Measurements from ENCODE around the gene HTR3B. TPM values are rescaled to one million over a fixed set of nuclear protein-coding genes. Genes with fewer than 3 reads are reported as not detected.
"Not testable (repeated sequence)": the region's sequence is repeated elsewhere in the genome, so short reads cannot be mapped to it uniquely, and the experiment has no call there.

HTR3B gene
- total RNA-seq, 2 experiments from 2014 or later = not detected

DNA sequence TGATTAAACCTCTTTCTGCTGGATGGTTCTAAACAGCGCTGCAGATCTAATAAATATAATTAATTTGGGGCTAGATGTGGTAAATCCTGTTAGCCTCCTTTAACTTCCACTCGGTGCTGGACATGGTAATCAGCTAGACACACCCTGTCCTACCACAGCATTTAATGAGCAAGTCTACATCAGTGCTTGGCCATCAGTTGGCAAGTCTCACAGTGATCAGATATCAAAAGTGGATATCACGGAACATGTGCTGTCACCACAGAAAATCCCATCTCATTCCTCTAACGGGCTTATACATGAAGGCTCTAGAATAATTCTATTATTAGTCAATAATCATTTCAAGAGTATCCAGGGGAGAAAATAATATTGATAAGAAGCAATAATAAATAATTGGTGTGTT, 23.6 kb upstream of the HTR3B start:
- POLR2A ChIA-PET = no interaction called here

DNA sequence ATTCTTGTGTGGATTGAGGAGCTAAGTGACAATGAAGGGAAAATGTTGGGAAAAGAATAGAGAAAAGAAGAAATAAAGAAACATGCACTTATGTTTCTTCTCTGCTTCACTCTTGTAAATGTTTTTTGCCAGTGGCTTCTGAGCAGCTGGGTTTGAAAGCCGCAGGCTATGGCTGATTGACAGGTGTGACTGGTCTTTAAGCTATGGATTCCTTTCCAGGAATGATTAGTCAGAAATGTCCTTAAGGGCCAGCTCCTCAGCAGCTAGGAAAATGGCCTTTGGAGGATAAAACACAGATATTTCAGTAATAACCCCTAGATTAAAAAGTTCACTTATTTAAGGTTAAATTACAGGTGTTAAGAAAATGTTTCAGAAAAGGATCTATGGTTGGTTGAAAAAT, 22.7 kb upstream of the HTR3B start:
- ChIA-PET POLR2A (no interaction called here), CTCF (no interaction called here)

More for the DNA sequence above, 23.6 kb upstream of the HTR3B start:
- CTCF ChIA-PET = no interaction called here

DNA sequence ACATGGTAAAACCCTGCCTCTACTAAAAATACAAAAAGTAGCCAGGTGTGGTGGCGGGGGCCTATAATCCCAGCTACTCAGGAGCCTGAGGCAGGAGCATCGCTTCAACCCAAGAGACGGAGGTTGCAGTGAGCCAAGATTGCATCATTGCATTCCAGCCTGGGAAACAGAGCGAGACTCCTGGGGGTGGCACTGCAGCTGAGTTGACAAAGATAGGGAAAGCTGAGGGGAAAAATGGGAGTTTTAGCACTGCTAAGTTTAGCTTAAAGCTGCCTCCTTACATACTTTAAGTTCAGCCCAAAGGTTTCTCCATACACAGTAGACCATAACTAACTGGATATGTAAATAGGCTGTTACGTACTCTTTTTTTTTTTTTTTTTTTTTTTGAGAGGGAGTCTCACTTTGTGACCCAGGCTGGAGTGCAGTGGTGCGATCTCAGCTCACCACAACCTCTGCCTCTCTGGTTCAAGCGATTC, 20.2 kb upstream of the HTR3B start:
- POLR2A ChIA-PET = no interaction called here
- CTCF ChIA-PET = no interaction called here

DNA sequence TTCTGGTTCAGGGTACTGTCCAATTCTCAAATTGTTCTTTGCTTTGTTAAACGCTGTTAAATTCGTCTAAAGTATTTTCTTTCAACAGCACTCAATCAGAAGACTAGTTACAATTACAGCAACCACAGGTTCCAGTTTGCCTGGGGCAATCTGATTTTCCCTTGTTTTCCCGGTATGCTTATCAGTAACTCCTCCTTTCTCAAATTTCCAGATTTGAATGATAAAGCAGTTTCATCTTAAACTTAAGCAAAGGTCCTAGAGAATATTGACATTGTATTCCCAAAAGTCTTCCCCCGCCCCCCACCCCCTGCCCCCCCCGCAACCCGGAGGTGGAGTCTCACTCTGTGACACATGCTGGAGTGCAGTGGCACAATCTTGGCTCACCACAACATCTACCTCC, 18.7 kb upstream of the HTR3B start:
- ChIA-PET CTCF (interaction anchor here (0.6 kb wide), 1 partner anchor 249 kb away, joined by 4 read pairs; no protein-coding TSS in a partner anchor), POLR2A (no interaction called here)

DNA sequence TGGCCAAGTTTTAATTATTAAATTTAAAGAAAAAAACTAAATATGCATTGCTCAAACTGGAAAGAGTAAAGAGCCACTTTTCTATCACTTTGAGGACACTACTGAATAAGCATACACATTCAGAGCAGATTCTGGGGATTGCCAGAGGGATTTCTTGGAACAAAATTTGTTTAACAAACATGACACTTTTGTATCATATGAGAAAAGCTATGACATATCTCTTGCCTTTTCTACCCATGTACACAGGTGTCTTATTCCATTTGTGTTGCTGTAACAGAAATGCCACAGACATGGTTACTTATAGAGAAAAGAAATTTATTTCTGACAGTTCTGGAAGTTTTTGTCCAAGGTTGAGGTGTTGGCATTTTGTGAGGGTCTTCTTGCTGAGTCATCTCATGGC, 15.7 kb upstream of the HTR3B start:
- POLR2A ChIA-PET = no interaction called here
- CTCF ChIA-PET = interaction anchor here (0.7 kb wide), 2 partner anchors 14 to 256 kb away, joined by 4 to 5 read pairs; no protein-coding TSS in a partner anchor

DNA sequence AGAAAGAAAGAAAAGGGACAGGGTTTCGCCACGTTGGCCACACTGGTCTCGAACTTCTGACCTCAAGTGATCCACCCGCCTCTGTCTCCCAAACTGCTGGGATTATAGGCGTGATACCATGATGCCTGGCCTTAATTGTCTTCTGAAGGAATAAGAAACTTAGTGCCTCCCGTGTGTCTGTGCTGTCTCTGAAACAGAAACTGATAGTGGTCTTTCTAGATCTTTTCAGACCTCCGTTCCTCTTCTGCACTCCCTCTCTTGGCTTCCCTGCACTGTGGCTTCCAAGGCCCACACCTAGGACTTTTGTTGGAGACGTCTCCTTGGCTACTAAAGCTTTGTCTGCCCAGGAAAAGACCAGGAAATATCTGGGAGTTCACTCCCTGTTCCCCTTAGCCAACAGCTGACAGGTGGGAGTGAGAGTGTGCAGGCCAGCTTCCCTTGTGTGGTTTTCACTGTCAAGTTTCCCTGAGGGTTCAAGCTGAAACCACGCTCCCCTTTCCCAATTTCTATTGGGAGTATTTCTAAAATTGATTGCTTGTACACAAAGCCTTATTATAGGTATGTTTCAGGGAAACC, 10.1 kb upstream of the HTR3B start:
- ChIA-PET POLR2A (no interaction called here), CTCF (interaction anchor here (0.6 to 3.7 kb wide), 2 partner anchors 366 to 1615 kb away, joined by 3 to 32 read pairs; no protein-coding TSS in a partner anchor)

DNA sequence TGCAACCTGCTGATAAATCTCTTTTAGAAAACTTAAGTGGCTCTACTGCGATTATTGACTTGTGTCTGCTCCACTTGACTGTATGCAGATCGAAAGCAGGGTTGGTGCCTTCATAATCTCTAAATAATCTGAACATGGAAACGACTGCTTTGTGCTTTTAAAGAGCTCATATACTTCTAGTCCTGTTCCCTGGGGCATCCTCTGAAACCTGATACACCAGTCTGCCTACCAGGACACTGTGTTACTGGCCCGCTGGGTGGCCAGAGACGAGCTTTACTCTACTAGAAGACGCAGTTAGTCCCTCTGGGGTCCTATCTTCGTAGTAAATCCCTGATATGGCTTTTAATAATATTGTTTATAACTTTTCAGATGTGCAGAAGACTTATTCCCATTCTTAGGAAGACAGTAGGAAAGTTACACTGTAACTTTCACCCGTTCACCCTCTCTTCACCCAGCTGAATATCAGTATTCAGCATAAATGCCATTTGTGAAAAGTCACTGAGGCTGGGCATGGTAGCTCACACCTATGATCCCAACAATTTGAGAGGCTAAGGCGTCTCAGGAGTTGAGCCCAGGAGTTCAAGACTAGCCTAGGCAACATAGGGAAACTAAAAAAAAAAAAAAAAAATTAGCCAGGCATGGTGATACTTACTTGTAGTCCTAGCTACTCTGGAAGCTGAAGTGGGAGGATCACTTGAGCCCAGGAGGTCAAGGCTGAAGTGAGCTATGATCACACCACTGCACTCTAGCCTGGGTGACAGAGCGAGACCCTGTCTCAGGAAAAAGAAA, 9.0 kb upstream of the HTR3B start:
- ChIA-PET CTCF (interaction anchor here (0.9 to 3.7 kb wide), 7 partner anchors 27 to 383 kb away, joined by 3 to 32 read pairs (median 3); no protein-coding TSS in a partner anchor), POLR2A (no interaction called here)

DNA sequence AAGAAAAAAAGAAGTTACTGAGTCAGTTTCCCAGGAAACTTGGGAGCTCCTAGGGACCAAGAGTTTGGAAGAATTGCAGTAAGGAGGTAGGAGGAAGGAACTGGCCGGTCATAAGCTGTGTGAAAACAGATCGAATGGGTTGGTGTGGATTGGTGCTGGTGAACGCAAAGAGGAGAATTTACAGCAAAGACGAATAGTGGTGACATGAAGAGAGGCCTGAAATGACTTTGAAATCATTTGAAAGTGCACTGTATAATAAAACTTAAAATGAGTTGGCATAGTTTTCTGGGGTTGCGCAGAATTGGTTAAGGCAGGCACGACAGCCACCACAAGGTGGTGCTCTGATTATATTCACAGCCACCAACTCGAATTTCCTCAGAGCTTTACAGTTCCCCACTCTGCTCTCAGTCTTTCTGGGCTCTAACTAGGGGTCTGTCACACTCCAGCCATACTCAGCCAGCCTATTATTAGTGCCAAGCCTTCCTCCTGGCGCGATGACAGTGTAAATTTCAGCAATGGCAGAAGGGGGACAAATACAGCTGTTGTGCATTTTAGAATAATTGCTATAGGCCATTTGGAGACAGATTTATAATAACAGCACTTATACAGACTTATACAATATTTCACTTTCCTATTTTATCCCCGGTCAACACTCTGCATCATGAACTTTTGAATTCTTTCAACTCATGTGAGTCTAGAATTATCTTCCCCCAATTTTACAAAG, 8.3 kb upstream of the HTR3B start:
- ChIA-PET POLR2A (no interaction called here), CTCF (interaction anchor here (0.7 to 3.7 kb wide), 8 partner anchors 11 to 382 kb away, joined by 3 to 32 read pairs (median 4); no protein-coding TSS in a partner anchor)

DNA sequence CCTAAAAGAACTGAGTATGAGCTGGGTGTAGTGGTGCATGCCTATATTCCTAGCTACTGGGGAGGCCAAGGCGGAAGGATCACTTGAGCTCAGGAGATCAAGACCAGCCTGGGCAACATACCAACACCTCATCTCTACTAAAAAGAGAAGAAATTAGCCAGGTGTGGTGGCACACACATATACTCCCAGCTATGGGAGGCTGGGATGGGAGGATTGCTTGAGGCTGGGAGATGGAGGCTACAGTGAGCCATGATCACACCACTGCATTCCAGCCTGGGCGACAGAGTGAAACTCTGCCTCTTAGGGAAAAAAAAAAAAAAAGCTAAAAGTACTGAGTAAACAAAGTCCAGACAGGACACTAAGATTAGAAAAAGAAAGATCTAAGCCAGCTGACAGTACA, 3.5 kb upstream of the HTR3B start:
- ChIA-PET POLR2A (no interaction called here), CTCF (no interaction called here)

DNA sequence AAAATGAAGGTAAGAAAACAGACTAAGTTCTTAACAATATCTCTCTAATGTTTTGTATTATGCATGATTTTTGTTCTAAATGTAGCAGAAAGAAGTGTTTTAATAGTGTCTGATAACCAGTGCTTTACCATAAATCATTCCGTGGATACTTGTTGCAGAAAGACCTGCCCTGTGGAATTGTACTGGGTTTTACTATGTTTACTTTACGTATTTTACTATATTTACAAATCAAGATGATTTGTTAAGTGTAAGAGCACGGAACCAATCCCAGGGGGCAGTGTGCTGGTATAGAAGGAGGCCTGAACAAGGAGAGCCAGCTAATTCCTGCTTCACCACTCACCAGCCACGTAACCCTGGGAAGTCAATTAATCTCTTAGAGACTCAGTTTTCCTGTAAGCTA, 1.4 kb downstream of the HTR3B start:
- CTCF ChIA-PET = no interaction called here
- POLR2A ChIA-PET = no interaction called here

DNA sequence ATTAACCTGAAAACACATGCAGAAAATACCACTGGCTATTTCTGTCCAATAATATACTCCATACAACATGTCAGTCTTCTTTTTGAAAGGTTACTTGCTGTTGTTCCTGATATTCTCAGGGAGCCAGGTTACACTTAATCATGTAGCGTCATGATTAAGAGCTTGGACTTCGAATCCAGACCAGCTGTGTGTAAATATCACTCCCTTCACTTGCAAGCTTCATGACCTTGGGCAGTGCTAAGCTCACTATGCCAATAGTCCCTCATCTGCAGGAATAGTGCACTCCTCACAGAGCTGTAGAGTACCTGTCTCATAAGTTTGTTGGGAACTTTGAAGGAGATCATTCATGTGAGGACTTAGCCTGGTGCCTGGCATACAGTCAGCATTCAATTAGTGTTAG, 1.9 kb downstream of the HTR3B start:
- CTCF ChIA-PET = no interaction called here

DNA sequence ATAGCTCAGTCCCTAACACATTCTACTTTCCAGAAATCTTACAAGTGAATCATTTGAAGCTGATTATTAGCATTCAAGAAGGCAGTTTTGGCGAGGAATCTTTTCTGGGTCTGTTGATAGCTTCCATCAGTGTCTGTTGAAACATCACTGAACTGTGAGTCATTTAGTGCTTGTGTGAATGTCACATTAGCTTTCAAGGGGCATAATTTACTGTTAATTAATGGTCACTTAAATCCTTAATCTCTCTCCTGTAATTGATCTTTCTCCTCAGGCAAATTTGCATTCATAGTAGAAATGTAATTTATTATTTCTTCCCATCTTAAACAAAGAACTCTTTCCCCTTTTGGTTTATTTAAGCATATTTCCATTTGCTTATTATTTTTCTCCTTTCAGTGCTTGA, 2.6 kb downstream of the HTR3B start:
- CTCF ChIA-PET = interaction anchor here (1.0 kb wide), 1 partner anchor 11 kb away, joined by 4 read pairs; no protein-coding TSS in a partner anchor
- POLR2A ChIA-PET = no interaction called here

More for the DNA sequence above, 1.9 kb downstream of the HTR3B start:
- POLR2A ChIA-PET = no interaction called here

DNA sequence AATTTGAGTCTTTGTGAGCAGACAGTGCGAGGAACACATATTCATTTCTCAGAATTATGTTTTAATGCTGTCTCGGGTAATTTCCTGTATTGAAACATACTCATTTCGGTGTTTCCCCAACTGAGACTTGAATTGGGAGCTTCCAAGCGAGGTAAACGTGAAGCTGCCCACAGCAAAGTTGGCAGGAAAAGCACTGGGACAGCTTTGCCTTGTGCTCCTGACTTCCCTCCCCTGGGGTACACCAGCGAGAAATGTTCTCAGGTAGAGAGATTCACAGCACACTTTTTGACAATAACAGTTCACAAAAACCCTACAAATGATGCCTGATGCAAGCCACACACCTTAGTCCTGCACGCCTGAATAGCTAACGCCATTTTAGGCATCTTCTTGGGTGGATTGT, 3.1 kb downstream of the HTR3B start:
- ChIA-PET CTCF (interaction anchor here (1.0 kb wide), 1 partner anchor 11 kb away, joined by 4 read pairs; no protein-coding TSS in a partner anchor), POLR2A (no interaction called here)

DNA sequence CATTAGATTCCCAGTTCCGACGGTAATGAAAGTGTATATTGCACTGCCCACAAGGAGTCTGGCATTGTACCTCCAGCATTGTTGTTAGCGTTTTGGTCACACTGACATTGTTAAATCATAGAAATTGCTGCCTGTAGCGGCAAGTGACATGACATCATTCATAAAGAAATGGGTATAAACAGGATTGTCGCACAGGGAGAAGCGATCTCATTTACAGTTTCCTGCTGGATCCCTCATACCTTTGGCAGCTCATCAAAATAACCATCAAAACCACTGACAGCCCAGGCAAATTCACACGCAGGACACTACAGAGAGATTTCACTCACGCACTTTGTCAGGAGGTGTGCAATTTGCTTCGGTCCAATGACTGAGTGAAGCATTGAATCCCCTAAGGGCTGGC, 3.5 kb downstream of the HTR3B start:
- CTCF ChIA-PET = no interaction called here
- POLR2A ChIA-PET = no interaction called here

DNA sequence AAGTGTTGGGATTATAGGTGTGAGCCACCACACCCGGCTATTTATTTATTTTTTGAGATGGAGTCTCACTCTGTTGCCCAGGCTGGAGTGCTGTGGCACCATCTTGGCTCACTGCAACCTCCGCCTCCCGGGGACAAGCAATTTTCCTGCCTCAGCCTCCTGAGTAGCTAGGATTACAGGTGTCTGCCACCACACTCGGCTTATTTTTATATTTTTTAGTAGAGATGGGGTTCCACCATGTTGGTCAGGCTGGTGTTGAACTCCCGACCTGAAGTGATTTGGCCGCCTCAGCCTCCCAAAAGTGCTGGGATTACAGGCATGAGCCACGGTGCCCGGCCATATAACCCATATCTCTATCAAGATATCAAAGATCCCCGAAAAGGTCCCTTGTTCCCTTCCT, 6.9 kb downstream of the HTR3B start:
- POLR2A ChIA-PET, CTCF ChIA-PET: not testable (repeated sequence)

DNA sequence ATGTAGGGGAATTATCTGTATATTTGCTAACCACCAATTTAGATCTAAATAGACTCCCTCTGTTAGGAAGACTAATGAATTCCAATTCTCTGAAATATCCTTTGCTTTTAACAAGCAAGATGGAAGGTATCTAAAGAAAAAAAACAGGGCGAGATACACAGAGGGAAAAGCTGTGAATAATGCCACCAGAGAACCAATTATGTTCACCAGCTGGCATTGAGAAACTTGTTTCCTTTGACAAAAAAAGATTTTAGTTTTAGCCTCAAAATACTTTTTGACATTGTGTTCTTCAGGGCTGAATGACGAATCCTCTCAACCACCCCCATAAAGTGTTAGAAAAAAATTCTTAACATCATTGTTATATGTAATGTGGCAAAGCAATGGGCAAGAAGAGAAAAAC, 19.0 kb downstream of the HTR3B start:
- ChIA-PET POLR2A (no interaction called here), CTCF (no interaction called here)

DNA sequence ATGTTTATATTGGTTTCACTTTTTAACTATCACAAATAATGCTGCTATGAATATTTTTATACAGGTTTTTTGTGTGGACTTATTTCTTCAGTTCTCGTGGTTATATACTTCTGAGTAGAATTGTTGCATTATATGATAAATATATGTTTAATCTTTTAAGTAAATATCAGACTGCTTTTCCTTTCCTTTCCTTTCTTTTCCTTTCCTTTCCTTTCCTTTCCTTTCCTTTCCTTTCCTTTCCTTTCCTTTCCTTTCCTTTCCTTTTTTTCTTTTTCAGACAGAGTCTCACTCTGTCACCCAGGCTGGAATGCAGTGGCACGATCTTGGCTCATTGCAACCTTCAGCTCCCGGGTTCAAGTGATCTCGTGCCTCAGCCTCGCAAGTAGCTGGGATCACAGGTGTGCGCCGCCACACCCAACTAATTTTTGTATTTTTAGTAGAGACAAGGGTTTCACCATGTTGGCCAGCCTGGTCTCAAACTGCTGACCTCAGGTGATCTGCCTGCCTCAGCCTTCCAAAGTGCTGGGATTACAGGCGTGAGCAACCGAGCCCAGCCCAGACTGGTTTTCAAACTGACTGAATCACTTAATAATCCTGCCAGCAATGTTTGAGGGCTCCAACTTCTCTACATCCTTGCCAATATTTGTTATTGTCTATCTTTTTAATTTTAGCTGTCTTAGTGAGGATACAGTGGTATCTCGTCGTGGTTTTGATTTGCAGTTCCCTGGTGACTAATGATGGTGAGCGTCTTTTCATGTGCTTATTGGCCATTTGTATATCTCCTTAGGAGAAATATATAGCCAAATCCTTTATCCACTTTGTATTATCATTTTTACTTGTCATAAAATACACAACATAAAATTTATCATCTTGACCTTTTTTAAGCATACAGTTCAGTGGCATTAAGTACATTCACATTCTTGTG, 21.9 kb downstream of the HTR3B start:
- CTCF ChIA-PET = no interaction called here

DNA sequence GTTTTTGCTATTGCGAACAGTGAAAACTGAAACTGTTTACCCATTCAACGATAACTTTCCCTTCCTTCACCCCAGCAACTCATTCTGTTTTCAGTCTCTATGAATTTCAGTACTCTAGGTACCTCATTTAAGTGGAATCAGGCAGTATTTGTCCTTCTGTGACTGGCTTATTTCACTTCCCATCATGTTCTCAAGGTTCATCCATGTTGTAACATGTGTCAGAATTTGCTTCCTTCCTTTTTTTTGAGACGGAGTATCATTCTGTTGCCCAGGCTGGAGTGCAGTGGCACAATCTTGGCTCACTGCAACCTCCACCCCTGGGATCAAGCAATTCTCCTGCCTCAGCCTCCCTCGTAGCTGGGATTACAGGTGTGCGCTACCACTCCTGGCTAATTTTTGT, 23.7 kb downstream of the HTR3B start:
- ChIA-PET POLR2A (no interaction called here), CTCF (no interaction called here)

More for the DNA sequence above, 21.9 kb downstream of the HTR3B start:
- POLR2A ChIA-PET = no interaction called here

DNA sequence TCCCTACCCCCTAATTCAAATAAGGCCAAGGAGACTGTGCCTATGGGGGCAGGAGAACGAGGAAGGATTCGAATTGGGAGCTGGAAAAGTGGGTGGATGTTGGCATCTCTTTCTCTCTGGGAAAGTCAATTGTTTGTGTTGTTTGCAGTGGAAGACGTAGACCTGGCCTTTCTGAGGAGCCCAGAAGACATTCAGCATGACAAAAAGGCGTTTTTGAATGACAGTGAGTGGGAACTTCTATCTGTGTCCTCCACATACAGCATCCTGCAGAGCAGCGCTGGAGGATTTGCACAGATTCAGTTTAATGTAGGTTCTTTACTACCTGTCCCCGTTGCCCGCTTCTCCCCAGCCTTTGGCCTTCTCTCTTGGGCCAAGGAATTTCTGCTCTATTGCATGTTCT, 28.2 kb downstream of the HTR3B start:
- POLR2A ChIA-PET = no interaction called here
- CTCF ChIA-PET = no interaction called here

DNA sequence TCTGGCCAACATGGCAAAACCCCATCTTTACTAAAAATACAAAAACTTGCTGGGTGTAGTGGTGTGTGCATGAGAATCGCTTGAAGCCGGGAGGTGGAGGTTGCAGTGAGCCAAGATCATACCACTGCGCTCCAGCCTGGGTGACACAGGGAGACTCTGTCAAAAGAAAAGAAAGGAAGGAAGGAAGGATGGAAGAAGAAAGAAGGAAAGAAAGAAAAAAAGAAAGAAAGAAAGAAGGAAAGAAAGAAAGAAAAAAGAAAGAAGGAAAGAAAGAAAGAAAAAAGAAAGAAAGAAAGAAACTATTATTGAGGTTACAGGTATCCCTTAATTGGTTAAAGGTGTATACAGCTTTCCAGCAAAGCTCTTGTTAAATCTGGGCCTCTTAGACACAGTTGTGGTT, 29.6 kb downstream of the HTR3B start:
- POLR2A ChIA-PET = not testable (repeated sequence)

More for the DNA sequence above, 29.6 kb downstream of the HTR3B start:
- CTCF ChIA-PET = not testable (repeated sequence)

All from activated CD8-positive, alpha-beta memory T cell treated with anti-CD3 and anti-CD28 coated beads for 36 hours (primary cell).